Measurements from ENCODE around the gene ZNF264.
"Not testable (repeated sequence)": the region's sequence is repeated elsewhere in the genome, so short reads cannot be mapped to it uniquely, and the experiment has no call there.

Gene ZNF264

GRCh38 chr19:57191141-57192076 is at the start of gene ZNF264:
Gene ZNF264 (plus strand): TSS chr19:57191500. CDS start chr19:57191914, 414 bp downstream.
- DNase-seq = peak; percentile 87

- no peak for DNase-seq
These were observed 49.6 kb upstream of the ZNF264 start for GRCh38 chr19:57141699-57142098.

GRCh38 chr19:57152921-57153320 is 38.4 kb upstream of the ZNF264 start:
- no peak for DNase-seq

- DNase-seq = no peak
These were observed 29.2 kb upstream of the ZNF264 start for GRCh38 chr19:57161985-57162539.

GRCh38 chr19:57165846-57166245 is 25.5 kb upstream of the ZNF264 start:
- no peak for DNase-seq

- no peak for DNase-seq
These were observed 23.9 kb upstream of the ZNF264 start, which contains the start of gene DUXA for GRCh38 chr19:57167385-57167784. Gene DUXA (minus strand): TSS chr19:57167485. CDS start chr19:57167443, 42 bp downstream.

GRCh38 chr19:57171551-57172081 is 19.7 kb upstream of the ZNF264 start:
- peak; percentile 2 for DNase-seq

GRCh38 chr19:57190301-57190700 is 999 bp upstream of the ZNF264 start:
- no peak for DNase-seq

GRCh38 chr19:57192077-57192420 is 749 bp downstream of the ZNF264 start:
- DNase-seq = no peak

- DNase-seq = no peak
These were observed 1.7 kb downstream of the ZNF264 start for GRCh38 chr19:57192993-57193392.

GRCh38 chr19:57197874-57198273 is 6.6 kb downstream of the ZNF264 start:
- not testable (repeated sequence) for DNase-seq

- no peak for DNase-seq
These were observed 10.9 kb downstream of the ZNF264 start for GRCh38 chr19:57202160-57202559.

GRCh38 chr19:57210381-57210780 is 19.1 kb downstream of the ZNF264 start:
- no peak for DNase-seq

GRCh38 chr19:57212109-57212508 is 20.8 kb downstream of the ZNF264 start:
- no peak for DNase-seq

GRCh38 chr19:57227502-57227901 is 36.2 kb downstream of the ZNF264 start:
- no peak for DNase-seq

GRCh38 chr19:57231686-57232085 is 40.4 kb downstream of the ZNF264 start:
- no peak for DNase-seq

- no peak for DNase-seq
These were observed 41.9 kb downstream of the ZNF264 start for GRCh38 chr19:57233207-57233606.

- no peak for DNase-seq
These were observed 48.6 kb downstream of the ZNF264 start for GRCh38 chr19:57239982-57240310.

- peak; percentile 93 for DNase-seq
These were observed 49.2 kb downstream of the ZNF264 start, which contains the start of gene ZNF805 for GRCh38 chr19:57240311-57241090. Gene ZNF805 (plus strand): TSS chr19:57240632. CDS start chr19:57240892, 260 bp downstream.

- DNase-seq = no peak
These were observed 49.9 kb downstream of the ZNF264 start for GRCh38 chr19:57241176-57241575.

GRCh38 chr19:57242821-57243220 is 51.5 kb downstream of the ZNF264 start:
- no peak for DNase-seq

- no peak for DNase-seq
These were observed 53.2 kb downstream of the ZNF264 start for GRCh38 chr19:57244513-57244912.

GRCh38 chr19:57245066-57245465 is 53.8 kb downstream of the ZNF264 start:
- no peak for DNase-seq
